GM18498 (cell line): Measurements from ENCODE around the gene KHK.

Experiments
- ATAC-seq: cut with Tn5 transposase; IDR thresholded peaks from one replicate; pipeline ENCODE4 v1.9.1; 2021; ENCODE audit warnings: mild to moderate bottlenecking, moderate library complexity; ENCODE audit not compliant: unreplicated experiment

Gene KHK

GRCh38 chr2:27126252-27126710, 39.7 kb downstream of the KHK start:
- ATAC-seq: no peak

- ATAC-seq: no peak
These were observed 41.5 kb downstream of the KHK start for GRCh38 chr2:27127883-27128667.

- ATAC-seq: no peak
These were observed 42.3 kb downstream of the KHK start for GRCh38 chr2:27128668-27129571.

GRCh38 chr2:27130396-27130795, 43.8 kb downstream of the KHK start:
- ATAC-seq: no peak

GRCh38 chr2:27131429-27131828, 44.9 kb downstream of the KHK start:
- ATAC-seq: no peak

GRCh38 chr2:27133195-27133875, 46.8 kb downstream of the KHK start:
- no peak for ATAC-seq

GRCh38 chr2:27133905-27134780, 47.6 kb downstream of the KHK start, which contains the start of gene PREB:
Gene PREB (minus strand): TSS chr2:27134636. CDS start chr2:27134421, 215 bp downstream.
- peak; percentile 87 for ATAC-seq

- no peak for ATAC-seq
These were observed 48.4 kb downstream of the KHK start for GRCh38 chr2:27134781-27135477.

GRCh38 chr2:27135478-27135955, 48.9 kb downstream of the KHK start:
- ATAC-seq: no peak

- no peak for ATAC-seq
These were observed 50.2 kb downstream of the KHK start for GRCh38 chr2:27136751-27137150.

GRCh38 chr2:27137322-27137935, 50.9 kb downstream of the KHK start:
- ATAC-seq: no peak

GRCh38 chr2:27138111-27138510, 51.5 kb downstream of the KHK start:
- ATAC-seq: no peak

- no peak for ATAC-seq
These were observed 52.7 kb downstream of the KHK start, which contains the start of gene PRR30 for GRCh38 chr2:27139310-27139709. Gene PRR30 (minus strand): TSS chr2:27139410. CDS start chr2:27138329, 1,081 bp downstream.

- ATAC-seq: no peak
These were observed 56.7 kb downstream of the KHK start for GRCh38 chr2:27143285-27143684.

- ATAC-seq: no peak
These were observed 59.1 kb downstream of the KHK start for GRCh38 chr2:27145682-27146081.

- ATAC-seq: no peak
These were observed 61.4 kb downstream of the KHK start for GRCh38 chr2:27147935-27148334.

- no peak for ATAC-seq
These were observed 62.3 kb downstream of the KHK start, which contains the start of gene TCF23 for GRCh38 chr2:27148801-27149439. Gene TCF23 (plus strand): TSS chr2:27149004. CDS start chr2:27149134, 130 bp downstream.
